Esophagus squamous epithelium (tissue), 5 donors: ENCODE data around the gene ABCA9. TPM values are rescaled to one million over a fixed set of nuclear protein-coding genes. Genes with fewer than 3 reads are reported as not detected.

Experiments used
- DNase-seq: peaks from one replicate; lab custom pipeline; 2025; lab: John Stamatoyannopoulos, UW
- H3K27ac ChIP-seq, 4 donors: fragments of 200-600 bp; sonication (generic); one replicate each; pipeline ENCODE4 v1.5.1; 2016 to 2019; ENCODE audit warnings: mild to moderate bottlenecking in 1 of 4
- H3K27me3 ChIP-seq, 4 donors: fragments of 200-600 bp; sonication (generic); 1 replicate in 3 of 4; 2 replicates in 1 of 4; pipeline versions ENCODE4 v1.5.1 to v1.6.0; 2017 to 2021; ENCODE audit warnings: antibody characterized with exemption in 1 of 4
- H3K36me3 ChIP-seq, 3 donors: fragments of 200-600 bp; sonication (generic); one replicate each; pipeline ENCODE4 v1.5.1; 2016 to 2019
- H3K4me1 ChIP-seq, 3 donors: fragments of 200-600 bp; sonication (generic); one replicate each; pipeline ENCODE4 v1.5.1; 2017 to 2019
- H3K4me3 ChIP-seq, 4 donors: fragments of 200-600 bp; sonication (generic); 1 replicate in 3 of 4; 2 replicates in 1 of 4; pipeline ENCODE4 v1.5.1; 2016 to 2019; ENCODE audit warnings: mild to moderate bottlenecking in 2 of 4, moderate library complexity in 1 of 4
- H3K9me3 ChIP-seq, 3 donors: fragments of 200-600 bp; sonication (generic); one replicate each; pipeline ENCODE4 v1.5.1; 2016 to 2019
- CTCF ChIP-seq, 6 experiments: fragments of 450-650 bp in 4 of 6; fragments of 200-600 bp in 2 of 6; sonication (generic) in 2 of 6; IDR thresholded peaks; one replicate each; pipeline ENCODE4 v1.5.1; 2016 to 2019; ENCODE audit warnings: antibody characterized with exemption in 6 of 6, mild to moderate bottlenecking in 4 of 6, moderate library complexity in 4 of 6
- POLR2A ChIP-seq, 4 donors: fragments of 450-650 bp; IDR thresholded peaks; one replicate each; pipeline ENCODE4 v1.6.1; 2017; ENCODE audit warnings: antibody characterized with exemption in 4 of 4, mild to moderate bottlenecking in 4 of 4, moderate library complexity in 3 of 4
- WGBS, 2 donors: methylation state at CpG; one replicate each; pipeline ENCODE4 v1.1.5; 2018; 5-methylcytosine and 5-hydroxymethylcytosine counted together
- intact Hi-C: fragments of 100-400 bp; cut with DNase I; formaldehyde crosslinking; loops from one replicate; pipeline ENCODE4 v1.15.0; 2022
- total RNA-seq, 4 donors: library from RNA; depleted of rRNA; stranded (reverse); fragments of >200 nt; gene quantifications; one replicate each; pipeline ENCODE4 v1.1.0, GENCODE V29; 2016
- donor health status: DM: yes; HTN: yes; CAD: no.

ABCA9 gene
- total RNA-seq, 4 donors from 2014 or later: 0.34 to 17.4 (median 5.3) TPM

DNA sequence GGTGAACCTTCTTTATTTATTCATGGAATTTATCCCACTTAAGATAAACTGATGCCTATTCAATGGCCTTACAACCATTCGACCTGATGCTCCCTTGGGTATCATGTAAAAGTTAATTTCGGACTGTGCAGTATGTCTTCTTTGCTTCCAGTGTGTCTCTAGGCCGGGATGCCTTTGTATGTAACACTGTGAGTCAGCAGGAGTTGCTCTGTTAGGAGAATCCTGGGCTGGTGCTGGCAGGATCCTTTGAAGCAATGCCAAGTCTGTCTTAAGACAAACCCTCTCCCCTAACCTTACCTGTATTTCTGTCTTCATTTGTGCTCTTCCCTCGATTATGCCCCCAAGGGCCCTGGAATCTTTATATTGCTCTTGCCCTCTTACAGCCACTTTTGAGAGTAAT, 67.6 kb downstream of the ABCA9 start:
- no peaks in the 10 kb centered on the region for H3K27me3 ChIP-seq
- WGBS, 2 donors: 33 to 42% methylated on average over 4 of the region's 4 CpGs
- H3K4me1 ChIP-seq: no peaks in the 10 kb centered on the region
- intact Hi-C loops: no loop called here
- no peak overlapping the region for H3K27ac ChIP-seq
- H3K36me3 ChIP-seq: no peaks in the 10 kb centered on the region
- no peak overlapping the region for H3K4me3 ChIP-seq
- no peak for DNase-seq
- H3K9me3 ChIP-seq: no peaks in the 10 kb centered on the region
- TF ChIP-seq CTCF (IDR thresholded peaks at IDR 0.05) (no peak), POLR2A (IDR thresholded peaks at IDR 0.05) (no peak)

- no peaks in the 10 kb centered on the region for H3K36me3 ChIP-seq
- intact Hi-C loops: no loop called here
- no peak overlapping the region for H3K27ac ChIP-seq
- H3K27me3 ChIP-seq: no peaks in the 10 kb centered on the region
- H3K4me3 ChIP-seq: no peak overlapping the region
- H3K9me3 ChIP-seq: no peaks in the 10 kb centered on the region
- DNase-seq: no peak
- H3K4me1 ChIP-seq: no peaks in the 10 kb centered on the region
- TF ChIP-seq CTCF (IDR thresholded peaks at IDR 0.05): no peak
- WGBS, 2 donors: 83 to 89% methylated on average over 2 to 4 of the region's 4 CpGs
These were observed 72.8 kb downstream of the ABCA9 start for GRCh38 chr17:68987966-68988365.

GRCh38 chr17:68981288-68981687, 79.4 kb downstream of the ABCA9 start:
- peak overlapping the region in 1 of 4 donors; percentile 9 for H3K27ac ChIP-seq
- H3K9me3 ChIP-seq: no peaks in the 10 kb centered on the region
- peaks cover 0 to 2% (median 0%) of the 10 kb centered on the region in 3 donors for H3K36me3 ChIP-seq
- H3K4me1 ChIP-seq: peaks cover 0 to 6% (median 0%) of the 10 kb centered on the region in 3 donors
- no peak for DNase-seq
- no peaks in the 10 kb centered on the region for H3K27me3 ChIP-seq
- H3K4me3 ChIP-seq: no peak overlapping the region
- no peak for TF ChIP-seq POLR2A (IDR thresholded peaks at IDR 0.05)
- no peak for TF ChIP-seq CTCF (IDR thresholded peaks at IDR 0.05)
- intact Hi-C loops: no loop called here
- 29 to 32% methylated on average over 2 of the region's 2 CpGs for WGBS, 2 donors

GRCh38 chr17:68973098-68973846, 87.5 kb downstream of the ABCA9 start:
- Histone ChIP-seq H3K4me3 (no peak overlapping the region), H3K4me1 (no peaks in the 10 kb centered on the region), H3K36me3 (peaks cover 0 to 11% (median 0%) of the 10 kb centered on the region in 3 donors), H3K9me3 (no peaks in the 10 kb centered on the region), H3K27me3 (no peaks in the 10 kb centered on the region), H3K27ac (no peak overlapping the region)
- TF ChIP-seq POLR2A (IDR thresholded peaks at IDR 0.05): no peak
- no peak for TF ChIP-seq CTCF (IDR thresholded peaks at IDR 0.05)
- DNase-seq: no peak
- 52 to 58% methylated on average over 2 to 3 of the region's 3 CpGs for WGBS, 2 donors
- intact Hi-C loops: no loop called here

GRCh38 chr17:68972119-68972704, 88.5 kb downstream of the ABCA9 start:
- peaks cover 0 to 11% (median 0%) of the 10 kb centered on the region in 3 donors for H3K36me3 ChIP-seq
- H3K4me3 ChIP-seq: no peak overlapping the region
- no peaks in the 10 kb centered on the region for H3K9me3 ChIP-seq
- no peak for TF ChIP-seq POLR2A (IDR thresholded peaks at IDR 0.05)
- peak in 5 of 6 experiments; percentile 29 to 67 (median 57) for TF ChIP-seq CTCF (IDR thresholded peaks at IDR 0.05)
- WGBS, 2 donors: 42 to 46% methylated on average over 4 of the region's 4 CpGs
- H3K27ac ChIP-seq: no peak overlapping the region
- no peaks in the 10 kb centered on the region for H3K4me1 ChIP-seq
- H3K27me3 ChIP-seq: no peaks in the 10 kb centered on the region
- no peak for DNase-seq
- intact Hi-C loops: no loop called here
